Skeletal muscle tissue (tissue), 4 donors: ENCODE measurements around the gene POU3F1. TPM values are rescaled to one million over a fixed set of nuclear protein-coding genes. Genes with fewer than 3 reads are reported as not detected.

ENCODE experiments used
- H3K27ac ChIP-seq: one replicate; pipeline ENCODE4 v1.7.0; 2013; ENCODE audit warnings: mild to moderate bottlenecking, low read depth, low read length, inconsistent platforms
- H3K27me3 ChIP-seq, 3 donors: one replicate each; pipeline ENCODE4 v1.7.0; 2013; ENCODE audit warnings: low read length in 3 of 3; ENCODE audit not compliant: control insufficient read depth in 3 of 3, insufficient read depth in 3 of 3
- H3K36me3 ChIP-seq, 3 donors: one replicate each; pipeline ENCODE4 v1.7.0; 2013; ENCODE audit warnings: low read length in 3 of 3; ENCODE audit not compliant: control insufficient read depth in 3 of 3, insufficient read depth in 3 of 3
- H3K4me1 ChIP-seq, 3 donors: one replicate each; pipeline ENCODE4 v1.7.0; 2013; ENCODE audit warnings: low read length in 3 of 3, mild to moderate bottlenecking in 3 of 3; ENCODE audit not compliant: control insufficient read depth in 3 of 3, insufficient read depth in 3 of 3
- H3K4me3 ChIP-seq, 3 donors: one replicate each; pipeline ENCODE4 v1.7.0; 2013; ENCODE audit warnings: low read length in 3 of 3
- H3K9ac ChIP-seq, 3 donors: one replicate each; pipeline ENCODE4 v1.7.0; 2013; ENCODE audit warnings: low read length in 3 of 3, mild to moderate bottlenecking in 3 of 3, moderate library complexity in 2 of 3, low read depth in 1 of 3
- H3K9me3 ChIP-seq, 3 donors: one replicate each; pipeline ENCODE4 v1.7.0; 2013; ENCODE audit warnings: low read length in 3 of 3; ENCODE audit not compliant: control insufficient read depth in 3 of 3
- total RNA-seq: library from RNA; depleted of rRNA; stranded (reverse); fragments of >200 nt; gene quantifications from one replicate; pipeline ENCODE4 v1.2.3, GENCODE V29; 2014
- donor health status: Osteomylitis.

Gene POU3F1
- total RNA-seq, 1 donor from 2014 or later = 0.52 TPM

DNA sequence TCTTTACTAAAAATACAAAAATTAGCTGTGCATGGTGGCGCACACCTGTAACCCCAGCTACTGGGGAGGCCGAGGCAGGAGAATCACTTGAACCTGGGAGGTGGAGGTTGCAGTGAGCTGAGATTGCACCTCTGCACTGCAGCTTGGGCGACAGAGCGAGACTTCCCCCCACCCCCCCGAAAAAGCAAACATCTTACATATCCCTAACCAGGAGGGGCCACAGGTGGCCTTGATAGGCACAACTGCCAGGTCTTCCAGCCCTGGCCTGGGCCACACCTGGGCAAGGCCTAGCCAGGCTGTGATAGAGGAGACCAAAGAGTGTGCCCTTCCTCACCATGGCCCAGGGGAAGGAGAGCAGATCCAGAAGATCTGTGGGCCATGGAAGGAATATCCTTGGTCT is 28.6 kb upstream of the POU3F1 start:
- Histone ChIP-seq H3K27ac (no peak overlapping the region), H3K4me1 (no peaks in the 10 kb centered on the region), H3K36me3 (no peaks in the 10 kb centered on the region), H3K9me3 (no peaks in the 10 kb centered on the region), H3K9ac (no peak overlapping the region), H3K27me3 (peaks cover 3 to 20% (median 15%) of the 10 kb centered on the region in 3 donors), H3K4me3 (no peak overlapping the region)

GRCh38 chr1:38074302-38074677 is 27.7 kb upstream of the POU3F1 start:
- no peak overlapping the region for H3K9ac ChIP-seq
- H3K9me3 ChIP-seq = no peaks in the 10 kb centered on the region
- no peak overlapping the region for H3K4me3 ChIP-seq
- H3K27me3 ChIP-seq = peaks cover 3 to 25% (median 21%) of the 10 kb centered on the region in 3 donors
- H3K36me3 ChIP-seq = no peaks in the 10 kb centered on the region
- no peak overlapping the region for H3K27ac ChIP-seq
- H3K4me1 ChIP-seq = no peaks in the 10 kb centered on the region

- no peaks in the 10 kb centered on the region for H3K9me3 ChIP-seq
- H3K4me1 ChIP-seq = no peaks in the 10 kb centered on the region
- H3K27me3 ChIP-seq = peaks cover 3 to 25% (median 24%) of the 10 kb centered on the region in 3 donors
- no peak overlapping the region for H3K4me3 ChIP-seq
- no peak overlapping the region for H3K9ac ChIP-seq
- no peak overlapping the region for H3K27ac ChIP-seq
- no peaks in the 10 kb centered on the region for H3K36me3 ChIP-seq
These were observed 27.1 kb upstream of the POU3F1 start for GRCh38 chr1:38073534-38074301.

- Histone ChIP-seq H3K9ac (no peak overlapping the region), H3K9me3 (no peaks in the 10 kb centered on the region), H3K4me1 (no peaks in the 10 kb centered on the region), H3K36me3 (no peaks in the 10 kb centered on the region), H3K27me3 (peaks cover 3 to 32% (median 29%) of the 10 kb centered on the region in 3 donors), H3K4me3 (no peak overlapping the region), H3K27ac (no peak overlapping the region)
These were observed 26.3 kb upstream of the POU3F1 start for GRCh38 chr1:38072858-38073257.

DNA sequence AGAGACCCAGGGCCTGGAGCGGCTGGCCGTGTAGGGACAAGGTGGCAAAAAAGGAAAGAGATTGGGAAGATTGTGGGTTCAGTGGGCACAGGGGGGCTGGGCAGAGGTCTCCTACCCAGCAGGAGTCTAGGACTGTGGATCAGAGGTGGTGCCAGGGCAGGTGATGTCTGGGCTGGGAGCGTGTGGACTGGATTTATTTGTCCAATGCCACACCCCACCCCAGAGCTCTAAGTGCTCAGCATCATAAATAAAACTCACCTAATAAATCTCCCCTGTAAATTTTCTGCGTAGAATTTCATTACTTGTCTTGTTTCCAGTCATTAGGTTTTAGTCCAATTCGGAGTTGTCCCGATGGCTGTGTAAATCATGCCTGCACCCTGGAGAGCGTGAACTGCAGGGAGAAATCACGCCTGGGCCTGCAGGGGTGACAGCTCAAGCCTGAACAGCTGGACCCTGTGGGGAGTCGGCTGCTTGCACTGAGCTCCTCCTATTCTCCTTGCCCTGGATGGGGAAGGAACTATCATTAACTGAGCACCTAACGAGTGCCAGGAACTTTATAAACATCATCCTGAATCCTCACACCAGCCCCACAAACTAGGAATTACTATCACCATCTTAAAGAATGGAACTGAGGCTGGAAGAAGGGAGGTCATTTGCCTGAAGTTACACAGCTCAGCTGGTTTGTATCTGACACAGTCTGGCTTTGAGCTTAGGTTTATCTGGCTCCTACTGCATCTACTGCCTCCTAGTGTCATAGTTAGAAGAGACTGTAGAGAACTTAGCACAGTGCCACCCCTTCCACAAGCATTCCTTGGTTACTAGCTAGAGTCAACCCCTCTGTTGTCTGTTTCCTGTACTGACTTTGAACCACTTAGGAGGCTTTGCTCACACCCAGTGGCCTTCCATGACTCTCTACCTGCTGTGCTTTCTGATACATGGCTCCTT is 25.0 kb upstream of the POU3F1 start:
- H3K4me1 ChIP-seq = no peaks in the 10 kb centered on the region
- H3K9me3 ChIP-seq = no peaks in the 10 kb centered on the region
- no peak overlapping the region for H3K4me3 ChIP-seq
- no peaks in the 10 kb centered on the region for H3K36me3 ChIP-seq
- no peak overlapping the region for H3K27ac ChIP-seq
- H3K27me3 ChIP-seq = peaks cover 3 to 36% (median 29%) of the 10 kb centered on the region in 3 donors
- H3K9ac ChIP-seq = no peak overlapping the region

DNA sequence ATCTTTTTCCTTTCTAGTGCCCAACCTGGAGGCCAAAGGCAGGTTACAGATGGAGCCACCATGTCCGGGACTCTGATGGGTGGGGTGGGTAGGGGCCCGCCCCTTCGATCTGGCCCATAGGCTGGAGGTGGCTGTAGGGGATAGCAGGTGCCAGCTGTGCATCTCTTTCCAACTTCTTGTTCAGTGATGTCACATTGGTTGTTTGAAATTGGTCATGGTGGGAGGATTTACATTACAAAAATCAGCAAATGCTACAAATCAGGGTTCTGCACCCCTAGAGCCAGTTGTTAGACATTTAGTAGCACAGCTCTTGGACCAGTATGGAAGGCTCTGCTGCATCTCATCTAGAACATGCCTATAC is 22.4 kb upstream of the POU3F1 start:
- Histone ChIP-seq H3K9ac (no peak overlapping the region), H3K36me3 (no peaks in the 10 kb centered on the region), H3K9me3 (no peaks in the 10 kb centered on the region), H3K27ac (no peak overlapping the region), H3K4me3 (no peak overlapping the region), H3K27me3 (peaks cover 3 to 36% (median 20%) of the 10 kb centered on the region in 3 donors), H3K4me1 (no peaks in the 10 kb centered on the region)

DNA sequence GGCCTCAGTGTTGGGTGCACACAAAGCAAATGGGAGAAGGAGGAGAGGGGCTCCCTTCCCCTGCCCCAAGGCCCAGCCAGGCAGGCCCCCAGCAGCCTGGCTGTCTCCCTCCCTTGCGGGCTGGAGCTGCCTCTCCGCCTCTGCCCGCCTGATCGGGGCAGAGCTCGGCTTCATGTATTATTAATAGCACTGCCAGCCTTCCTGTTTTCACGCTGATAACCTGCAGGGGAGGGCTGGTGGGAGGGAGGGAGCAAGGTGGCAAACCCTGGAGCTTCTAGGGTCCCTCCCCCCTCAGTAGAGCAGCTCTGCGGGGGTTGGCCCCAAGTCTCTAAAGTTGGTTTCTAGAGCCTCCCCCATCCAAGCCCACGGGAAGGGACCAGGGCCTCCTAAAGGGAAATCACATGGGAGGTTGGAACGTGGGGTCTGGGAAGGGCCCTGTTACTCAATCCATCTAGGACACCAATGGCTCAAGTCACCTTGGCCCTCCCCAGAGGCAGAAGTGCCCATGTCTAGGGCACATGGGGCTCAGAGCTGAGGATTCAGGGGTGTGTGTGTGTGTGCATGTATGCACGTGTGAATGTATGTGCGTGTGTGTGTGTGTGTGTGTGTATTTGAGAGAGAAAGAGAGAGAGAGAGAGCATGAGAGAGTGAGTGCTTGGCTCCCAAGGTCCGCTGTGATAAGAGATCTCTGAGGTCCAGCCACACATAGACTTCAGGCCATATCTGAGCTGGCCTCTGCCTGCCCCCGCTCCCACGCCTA is 21.8 kb upstream of the POU3F1 start:
- no peaks in the 10 kb centered on the region for H3K36me3 ChIP-seq
- peaks cover 3 to 33% (median 20%) of the 10 kb centered on the region in 3 donors for H3K27me3 ChIP-seq
- H3K27ac ChIP-seq = no peak overlapping the region
- no peak overlapping the region for H3K9ac ChIP-seq
- H3K9me3 ChIP-seq = no peaks in the 10 kb centered on the region
- H3K4me3 ChIP-seq = no peak overlapping the region
- no peaks in the 10 kb centered on the region for H3K4me1 ChIP-seq

DNA sequence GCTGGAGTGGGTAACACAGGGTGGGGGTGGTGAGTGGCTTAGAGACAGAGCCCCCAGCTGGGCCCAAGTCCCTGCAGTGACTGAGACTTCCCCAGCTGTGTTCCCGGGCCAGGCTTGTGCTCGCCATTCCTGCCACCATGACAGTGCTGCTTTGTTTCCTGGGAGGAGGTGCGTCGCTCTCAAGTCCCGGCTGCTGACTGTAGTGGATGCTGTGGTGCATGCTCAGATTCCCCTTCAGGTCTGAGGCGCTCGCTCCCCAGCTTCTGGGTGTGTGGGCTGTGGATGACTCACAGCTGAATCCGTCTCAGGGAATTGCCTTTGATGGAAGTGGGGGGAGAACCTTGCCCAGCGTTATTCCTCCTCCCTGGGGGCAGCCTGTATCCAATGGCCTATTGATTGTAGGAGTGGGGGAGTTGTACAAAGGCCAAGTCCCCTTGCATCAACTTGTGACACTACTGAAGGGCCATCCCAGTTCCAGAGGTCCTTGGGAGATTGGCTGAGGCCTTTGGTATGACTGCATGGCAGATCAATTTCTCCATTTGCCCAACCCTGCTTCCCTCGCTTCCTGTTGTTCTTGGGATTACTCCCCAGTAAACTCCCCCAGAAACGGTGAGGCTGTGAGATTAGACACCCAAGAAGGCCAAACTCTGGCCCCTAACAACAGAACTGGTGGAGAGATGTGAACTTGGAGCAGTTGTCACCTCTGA is 17.8 kb upstream of the POU3F1 start:
- Histone ChIP-seq H3K9ac (no peak overlapping the region), H3K9me3 (no peaks in the 10 kb centered on the region)

DNA sequence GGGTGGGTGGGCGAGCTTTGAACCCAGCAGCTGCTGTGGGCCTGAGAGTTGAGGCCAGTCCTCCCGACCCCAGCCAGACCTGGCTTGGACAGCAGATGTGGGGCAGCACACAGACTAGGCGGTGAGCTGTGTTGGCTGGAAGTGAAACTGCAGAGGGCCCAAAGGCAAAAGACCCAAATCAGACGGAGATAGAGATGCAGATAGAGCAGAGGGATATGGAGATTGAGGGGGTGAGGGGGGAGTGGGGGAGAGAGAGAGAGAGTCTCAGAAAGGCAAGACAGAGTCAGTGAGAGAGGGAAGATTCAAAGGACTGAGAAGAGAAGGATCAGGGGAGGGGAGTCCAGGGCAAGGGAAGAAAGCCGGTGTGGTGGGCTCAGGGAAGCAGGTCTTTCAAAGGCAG is 17.0 kb upstream of the POU3F1 start:
- H3K36me3 ChIP-seq = no peaks in the 10 kb centered on the region
- no peaks in the 10 kb centered on the region for H3K9me3 ChIP-seq
- H3K4me1 ChIP-seq = peaks cover 0 to 8% (median 5%) of the 10 kb centered on the region in 3 donors
- no peak overlapping the region for H3K27ac ChIP-seq
- H3K9ac ChIP-seq = no peak overlapping the region
- H3K4me3 ChIP-seq = no peak overlapping the region
- peaks cover 0 to 12% (median 7%) of the 10 kb centered on the region in 3 donors for H3K27me3 ChIP-seq

More for the DNA sequence above, 17.8 kb upstream of the POU3F1 start:
- Histone ChIP-seq H3K4me1 (peaks cover 0 to 8% (median 5%) of the 10 kb centered on the region in 3 donors), H3K36me3 (no peaks in the 10 kb centered on the region), H3K27me3 (peaks cover 0 to 16% (median 7%) of the 10 kb centered on the region in 3 donors), H3K27ac (no peak overlapping the region), H3K4me3 (no peak overlapping the region)
